K562 (cell line): Measurements from ENCODE around the gene OTOP3. TPM values are rescaled to one million over a fixed set of nuclear protein-coding genes. Genes with fewer than 3 reads are reported as not detected.

Experiments
- ATAC-seq: fragments of 200-7000 bp; cut with Tn5 transposase; 3 replicates; pipeline ENCODE4 v1.9.1; 2020; ENCODE audit warnings: moderate library complexity
- BruUV-seq: library from RNA; stranded (reverse); fragments of 400-500 nt; replicated peaks from 2 replicates; lab custom pipeline; 2021; lab: Mats Ljungman, UMichigan
- CTCF ChIA-PET: fragments of 300-600 bp; formaldehyde crosslinking; extraction: SDS; loops from one replicate; lab custom pipeline; 2021; ENCODE audit warnings: low intra/inter-chr PET ratio; lab: Yijun Ruan, JAX
- POLR2A ChIA-PET: fragments of 300-600, 350-650 bp; sonication (Branson Sonifier 250); formaldehyde crosslinking; extraction: SDS; loops from one replicate; lab custom pipeline; 2021; ENCODE audit warnings: antibody characterized with exemption, inconsistent platforms; lab: Yijun Ruan, JAX
- DNase-seq, 4 experiments: peaks; one replicate each; pipeline versions ENCODE4 v3.0.0 to v3.0.0-alpha.2; 2011 to 2018; ENCODE audit warnings: low spot score in 3 of 4, mixed read lengths in 3 of 4; ENCODE audit errors: extremely low read depth in 1 of 4
- FAIRE-seq: peaks from 2 replicates; lab custom pipeline; 2011; peaks lifted over from hg19 to GRCh38; lab: Jason Lieb, UNC
- H2AFZ ChIP-seq: 2 replicates; pipeline ENCODE4 v1.6.0; 2011; ENCODE audit warnings: low read depth, low read length, control low read depth, inconsistent platforms
- H3K27ac ChIP-seq: fragments of 200-600 bp; 3 replicates; pipeline ENCODE4 v1.8.0; 2011; ENCODE audit warnings: low read depth, mild to moderate bottlenecking, control low read depth, inconsistent platforms, low read length, moderate library complexity, mixed read lengths; ENCODE audit errors: extremely low read depth
- H3K27me3 ChIP-seq, 2 experiments: fragments of 300-600 bp in 1 of 2; 2 replicates in 1 of 2; 3 replicates in 1 of 2; pipeline versions ENCODE4 v1.6.0 to v1.8.0; 2011; ENCODE audit warnings: inconsistent platforms in 2 of 2, low read length in 2 of 2, mild to moderate bottlenecking in 1 of 2, mixed read lengths in 1 of 2, moderate library complexity in 1 of 2; ENCODE audit not compliant: control insufficient read depth in 2 of 2, insufficient read depth in 2 of 2
- H3K36me3 ChIP-seq: fragments of 300-600 bp; 3 replicates; pipeline ENCODE4 v1.8.0; 2011; ENCODE audit warnings: mild to moderate bottlenecking, low read length, inconsistent platforms; ENCODE audit not compliant: control insufficient read depth, insufficient read depth
- H3K4me1 ChIP-seq, 2 experiments: fragments of 200-600 bp in 1 of 2; replicated peaks in 1 of 2; 2 replicates in 1 of 2; 3 replicates in 1 of 2; pipeline versions ENCODE4 v1.5.1 to v1.8.0; 2011; ENCODE audit warnings: inconsistent platforms in 2 of 2, low read length in 2 of 2, mild to moderate bottlenecking in 1 of 2, mixed read lengths in 1 of 2, moderate library complexity in 1 of 2; ENCODE audit not compliant: control insufficient read depth in 2 of 2, insufficient read depth in 2 of 2
- H3K4me2 ChIP-seq: 2 replicates; pipeline ENCODE4 v1.6.1; 2011; ENCODE audit warnings: low read length, control low read depth, inconsistent platforms, mixed read lengths; ENCODE audit not compliant: insufficient read depth
- H3K4me3 ChIP-seq: fragments of 200-600 bp; sonication (generic), shearing (Covaris generic); 2 replicates; pipeline ENCODE4 v1.5.1; 2016; ENCODE audit warnings: control low read depth, inconsistent platforms
- H3K79me2 ChIP-seq: fragments of 200-600 bp; 3 replicates; pipeline ENCODE4 v1.8.0; 2011; ENCODE audit warnings: low read length, inconsistent platforms; ENCODE audit not compliant: control insufficient read depth, insufficient read depth
- H3K9ac ChIP-seq, 2 experiments: 2 replicates each; pipeline versions ENCODE4 v1.6.0 to v1.6.1; 2011; ENCODE audit warnings: low read depth in 2 of 2, low read length in 2 of 2, control low read depth in 1 of 2, inconsistent platforms in 1 of 2, mild to moderate bottlenecking in 1 of 2, mixed read lengths in 1 of 2; ENCODE audit not compliant: insufficient read depth in 1 of 2
- H3K9me1 ChIP-seq: one replicate; pipeline ENCODE4 v1.6.0; 2011; ENCODE audit warnings: inconsistent platforms, mild to moderate bottlenecking, low read length, moderate library complexity; ENCODE audit not compliant: control insufficient read depth, insufficient read depth
- H3K9me3 ChIP-seq: replicated peaks from 2 replicates; pipeline ENCODE4 v1.5.1; 2011; ENCODE audit warnings: low read depth, low read length, inconsistent platforms; ENCODE audit not compliant: control insufficient read depth, insufficient read depth
- H4K20me1 ChIP-seq: replicated peaks from 2 replicates; pipeline ENCODE4 v1.6.1; 2011; ENCODE audit warnings: low read length, inconsistent platforms, mixed read lengths; ENCODE audit not compliant: control insufficient read depth, insufficient read depth
- CC2D1A ChIP-seq: fragments of 450-650 bp; IDR thresholded peaks from 2 replicates; pipeline ENCODE4 v1.6.1; 2017; ENCODE audit warnings: mild to moderate bottlenecking
- CREB5 ChIP-seq: fragments of 250-450 bp; sonication (Bioruptor Pico); IDR thresholded peaks from 2 replicates; pipeline ENCODE4 v1.5.0; 2020; ENCODE audit warnings: mild to moderate bottlenecking
- CTBP1 ChIP-seq: fragments of 450-650 bp; IDR thresholded peaks from 2 replicates; pipeline ENCODE4 v1.6.1; 2016; ENCODE audit warnings: borderline replicate concordance
- CTCF ChIP-seq, 3 experiments: IDR thresholded peaks in 2 of 3; conservative IDR thresholded peaks in 1 of 3; 2 replicates each; pipeline ENCODE4 v1.5.1; 2011 to 2012; ENCODE audit warnings: low read length in 3 of 3, mild to moderate bottlenecking in 3 of 3, control low read depth in 2 of 3, improper control_type of control experiment in 1 of 3, inconsistent platforms in 1 of 3, low read depth in 1 of 3, mixed read lengths in 1 of 3, moderate library complexity in 1 of 3; ENCODE audit not compliant: insufficient read depth in 2 of 3
- ELF4 ChIP-seq: fragments of 450-650 bp; formaldehyde crosslinking; IDR thresholded peaks from 2 replicates; pipeline ENCODE4 v1.4.0; 2022; ENCODE audit warnings: missing genetic modification characterization
- HLTF ChIP-seq: fragments of 450-650 bp; IDR thresholded peaks from 2 replicates; pipeline ENCODE4 v1.6.1; 2016
- IFI16 ChIP-seq: fragments of 250-450 bp; sonication (Bioruptor Pico); IDR thresholded peaks from 2 replicates; pipeline ENCODE4 v2.1.2; 2022; ENCODE audit warnings: mild to moderate bottlenecking, inconsistent platforms
- NFIX ChIP-seq: fragments of 250-450 bp; sonication (Bioruptor Pico); IDR thresholded peaks from 2 replicates; pipeline ENCODE4 v1.4.0; 2020; ENCODE audit warnings: low read depth, mild to moderate bottlenecking, moderate library complexity
- RB1 ChIP-seq: fragments of 450-650 bp; IDR thresholded peaks from 2 replicates; pipeline ENCODE4 v1.6.1; 2017; ENCODE audit warnings: low read depth, mild to moderate bottlenecking
- RCOR1 ChIP-seq, 2 experiments: IDR thresholded peaks; 2 replicates each; pipeline ENCODE4 v1.6.1; 2012; ENCODE audit warnings: low read depth in 2 of 2, low read length in 2 of 2, borderline replicate concordance in 1 of 2, improper control_type of control experiment in 1 of 2
- SIN3A ChIP-seq, 2 experiments: fragments of 150-350 bp in 1 of 2; IDR thresholded peaks; 2 replicates each; pipeline ENCODE4 v1.6.1; 2011 to 2016; ENCODE audit warnings: borderline replicate concordance in 2 of 2, low read depth in 2 of 2, low read length in 2 of 2, mild to moderate bottlenecking in 2 of 2, moderate library complexity in 2 of 2; ENCODE audit not compliant: control insufficient read depth in 1 of 2
- SMARCA5 ChIP-seq: fragments of 450-650 bp; IDR thresholded peaks from 2 replicates; pipeline ENCODE4 v1.6.1; 2016
- SREBF1 ChIP-seq: fragments of 150-350 bp; IDR thresholded peaks from 2 replicates; pipeline ENCODE4 v1.6.1; 2014; ENCODE audit warnings: antibody characterized with exemption, low read depth, low read length, borderline replicate concordance
- TGIF2 ChIP-seq: sonication (generic); formaldehyde crosslinking; IDR thresholded peaks from 2 replicates; pipeline ENCODE4 v1.8.1; 2022; ENCODE audit warnings: mild to moderate bottlenecking, missing genetic modification reagents, moderate library complexity
- ZFP36 ChIP-seq: fragments of 150-350 bp; IDR thresholded peaks from 2 replicates; pipeline ENCODE4 v1.6.1; 2018; ENCODE audit warnings: low read length, low read depth; ENCODE audit not compliant: partially characterized antibody
- ZNF263 ChIP-seq: sonication (generic); formaldehyde crosslinking; IDR thresholded peaks from 2 replicates; pipeline ENCODE4 v1.8.0; 2022; ENCODE audit warnings: mild to moderate bottlenecking, missing genetic modification reagents, borderline replicate concordance
- WGBS: fragments of 100-300 bp; shearing (Covaris generic); methylation state at CpG from one replicate; pipeline ENCODE4 v1.1.6; 2016; ENCODE audit warnings: low coverage, mixed read lengths; ENCODE audit not compliant: insufficient coverage; ENCODE audit errors: missing lambda C conversion rate; 5-methylcytosine and 5-hydroxymethylcytosine counted together
- in situ Hi-C: fragments of 300-500 bp; cut with MboI; formaldehyde crosslinking; loops from 4 replicates; pipeline ENCODE4 v1.15.0; 2018; ENCODE audit warnings: inconsistent platforms, mixed read lengths
- intact Hi-C: fragments of 100-400 bp; cut with micrococcal nuclease; formaldehyde crosslinking; loops from 2 replicates; pipeline ENCODE4 v1.14.2; 2022
- polyA plus RNA-seq, 8 experiments: library from polyadenylated mRNA; depleted of rRNA in 4 of 8; stranded (reverse) in 5 of 8; unstranded in 3 of 8; fragments of >200 nt; fragmentation: Nextera tagmentation in 2 of 8; fragmentation: Illumina TruSeq in 1 of 8; extraction: Ambion mirVana in 2 of 8; extraction: Trizol in 1 of 8; gene quantifications; 2 replicates each; pipeline versions ENCODE4 v1.2.1 to v1.2.3, GENCODE V29; 2011 to 2014; ENCODE audit warnings: inconsistent platforms in 1 of 8, missing spikeins in 1 of 8
- total RNA-seq, 7 experiments: library from RNA; depleted of rRNA in 6 of 7; stranded (reverse); fragments of >200 nt in 6 of 7; fragmentation: Illumina TruSeq in 2 of 7; extraction: Trizol in 2 of 7; gene quantifications; 2 replicates each; pipeline versions ENCODE4 v1.2.1 to v1.2.3, GENCODE V29; 2011 to 2021; ENCODE audit warnings: low replicate concordance in 1 of 7

OTOP3 gene
- total and polyA plus RNA-seq, 9 of the 15 experiments (the other 6 are each of a cell fraction or from before 2014, with no cell fraction given), result not detected

- no peak for TF ChIP-seq TGIF2
- TF ChIP-seq SREBF1, result peak; percentile 63; the same call in 1 of the 2 replicates
- no peak for TF ChIP-seq ZFP36
- peak; percentile 82 for TF ChIP-seq CC2D1A
- TF ChIP-seq ZNF263 (CRISPR knock-in tag), result peak; percentile 52; the same call in 1 of the 2 replicates
- TF ChIP-seq IFI16 (CRISPR knock-in tag), result no peak
Measured at GRCh38 chr17:74960570-74961342, 25.1 kb downstream of the OTOP3 start (continued).

GRCh38 chr17:74961657-74962350 is 26.1 kb downstream of the OTOP3 start:
- Histone ChIP-seq H3K4me2 (peak overlapping the region; percentile 45), H3K79me2 (no peaks in the 10 kb centered on the region), H2AFZ (peak overlapping the region; percentile 38), H3K9me1 (no peaks in the 10 kb centered on the region), H3K4me1 (peaks cover 10 to 49% of the 10 kb centered on the region in 2 experiments; a peak in 4 of 5 replicates), H3K36me3 (no peaks in the 10 kb centered on the region), H3K27me3 (no peaks in the 10 kb centered on the region), H3K4me3 (no peak overlapping the region), H3K27ac (no peak overlapping the region), H3K9ac (no peak overlapping the region), H4K20me1 (no peaks in the 10 kb centered on the region), H3K9me3 (peaks cover 1% of the 10 kb centered on the region; the same call in 1 of the 2 replicates)
- ChIA-PET CTCF (interaction anchor here (0.5 to 6.3 kb wide), 13 partner anchors 38 to 277 kb away, joined by 3 to 86 read pairs (median 7); partner anchors contain the start of genes OTOP2 and USH1G), POLR2A (interaction anchor here (0.6 to 2.9 kb wide), 23 partner anchors 8 to 277 kb away, joined by 3 to 16 read pairs (median 4); partner anchors contain the start of genes ARMC7, ATP5PD, FDXR and KCTD2)
- in situ Hi-C loops, result loop anchor here (5.0 kb wide), 1 partner anchor 150 kb away; no protein-coding TSS in a partner anchor
- WGBS, result 20% methylated on average over 19 of the region's 23 CpGs
- DNase-seq (peak; percentile 81 to 92 (median 84)), FAIRE-seq (peak; percentile 98), ATAC-seq (peak; percentile 87)
- intact Hi-C loops, result loop anchor here (1.0 to 5.0 kb wide), 4 partner anchors 44 to 451 kb away; no protein-coding TSS in a partner anchor
- no TSS peak for BruUV-seq
- TF ChIP-seq CC2D1A, result peak; percentile 83; the same call in 1 of the 2 replicates
- TF ChIP-seq CTBP1, result peak; percentile 76
- TF ChIP-seq SIN3A (IDR thresholded peaks at IDR 0.05; ENCODE audit: borderline replicate concordance in 2 of 2, control insufficient read depth in 1 of 2, low read depth in 2 of 2, low read length in 2 of 2), result no peak
- TF ChIP-seq CTCF (IDR thresholded peaks at IDR 0.05 in 2 of 3, conservative IDR thresholded peaks at IDR 0.05 in 1 of 3; ENCODE audit: insufficient read depth in 2 of 3, low read depth in 1 of 3, low read length in 3 of 3), result peak; percentile 74 to 85 (median 84)
- TF ChIP-seq CREB5 (CRISPR knock-in tag), result no peak
- no peak for TF ChIP-seq ELF4
- no peak for TF ChIP-seq SMARCA5
- TF ChIP-seq NFIX (CRISPR knock-in tag), result no peak
- TF ChIP-seq HLTF, result no peak
- TF ChIP-seq RB1, result peak; percentile 53; the same call in 1 of the 2 replicates
- 0 out of 4 replicates have a peak, but pooled peaks of 1 of the 2 experiments have one; percentile 10 for TF ChIP-seq RCOR1 (IDR thresholded peaks at IDR 0.05; ENCODE audit: borderline replicate concordance in 1 of 2, low read depth in 2 of 2, low read length in 2 of 2)
